ENCODE results near the gene NOL4L.
A peak's percentile ranks its signal among the peaks of the same experiment; 100 is the strongest.

Gene NOL4L

DNA sequence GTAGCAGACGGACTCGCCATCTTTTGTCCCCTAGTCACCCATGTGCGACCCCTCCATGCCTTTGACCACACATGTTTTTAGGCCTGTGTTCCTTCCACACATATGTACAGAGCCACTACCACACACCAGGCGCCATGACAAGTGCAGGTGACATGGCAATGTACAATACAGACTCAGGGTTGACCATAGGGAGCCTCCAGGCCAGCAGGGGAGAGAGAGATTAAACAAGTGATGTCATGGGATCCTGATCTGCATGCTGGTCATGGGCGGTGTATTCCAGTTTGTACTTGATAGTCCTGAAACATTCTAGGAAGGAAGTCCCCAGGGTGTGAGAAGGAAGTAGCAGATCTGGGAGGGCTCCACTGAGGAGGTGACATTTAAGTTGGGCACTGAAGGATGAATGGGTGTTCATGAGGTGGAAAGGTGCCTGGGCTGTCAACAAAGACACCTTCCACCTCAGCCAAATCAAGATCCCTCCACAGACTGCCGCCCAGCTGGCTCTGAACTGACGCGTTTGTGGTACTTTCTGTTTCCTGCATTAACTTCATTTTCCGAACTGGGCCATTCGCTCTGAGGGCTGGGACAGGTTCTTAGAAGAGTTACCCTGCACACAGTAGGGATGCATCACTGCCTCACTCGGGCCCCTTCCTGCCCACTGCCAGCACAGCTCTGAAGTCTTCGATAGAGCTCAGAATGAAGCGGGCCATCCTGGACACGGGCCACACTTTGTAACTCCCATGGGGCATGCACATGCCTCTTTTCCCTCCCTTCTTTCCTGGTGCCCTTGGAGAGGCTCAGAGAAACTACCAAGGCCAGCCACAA lies 94.0 kb downstream of the NOL4L start:
- TF ChIP-seq ZFP3 (CRISPR knock-in tag; IDR thresholded peaks at IDR 0.05) = peak; percentile 40; the same call in 1 of the 2 replicates
- TF ChIP-seq OSR1 (CRISPR knock-in tag; IDR thresholded peaks at IDR 0.05) = no peak
- ATAC-seq = no peak

DNA sequence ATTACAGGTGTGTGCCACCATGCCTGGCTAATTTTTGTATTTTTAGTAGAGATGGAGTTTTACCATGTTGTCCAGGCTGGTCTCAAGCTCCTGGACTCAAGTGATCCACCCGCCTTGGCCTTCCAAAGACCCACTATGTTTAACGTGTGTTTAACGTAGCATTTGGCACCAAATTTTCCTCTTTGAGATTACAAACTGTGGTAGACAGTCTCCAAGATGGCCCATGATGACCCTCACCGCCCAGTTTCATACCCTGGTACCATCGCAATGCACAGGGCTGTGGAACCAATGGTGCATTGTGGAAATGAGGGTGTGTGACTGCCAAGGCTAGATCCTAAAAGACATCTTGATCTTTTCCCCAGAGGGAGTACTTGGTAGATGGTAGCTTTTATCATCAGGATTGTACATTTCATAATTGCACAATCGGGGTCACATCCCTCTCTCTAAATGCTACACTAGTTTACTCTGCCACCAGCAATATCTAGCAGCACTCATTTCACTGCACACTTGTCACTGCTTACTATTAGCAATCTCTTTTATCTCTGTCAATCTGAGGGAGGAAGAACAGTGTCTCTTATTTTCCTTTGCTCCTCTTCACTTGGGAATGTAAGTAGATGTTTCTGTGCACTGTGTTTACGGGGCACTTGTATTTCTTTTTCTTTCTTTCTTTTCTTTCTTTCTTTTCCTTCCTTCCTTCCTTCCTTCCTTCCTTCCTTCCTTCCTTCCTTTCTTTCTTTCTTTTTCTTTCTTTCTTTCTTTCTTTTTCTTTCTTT lies 96.9 kb downstream of the NOL4L start:
- TF ChIP-seq GLIS3 (CRISPR knock-in tag; IDR thresholded peaks at IDR 0.05) = no peak
- no peak for TF ChIP-seq ZNF8 (CRISPR knock-in tag; IDR thresholded peaks at IDR 0.05)
- no peak for TF ChIP-seq RARB (CRISPR knock-in tag; IDR thresholded peaks at IDR 0.05)
- TF ChIP-seq SNAI2 (CRISPR knock-in tag; IDR thresholded peaks at IDR 0.05) = no peak
- TF ChIP-seq PPARA (CRISPR knock-in tag; IDR thresholded peaks at IDR 0.05; ENCODE audit: borderline replicate concordance) = no peak
- TF ChIP-seq, protein P1, sequence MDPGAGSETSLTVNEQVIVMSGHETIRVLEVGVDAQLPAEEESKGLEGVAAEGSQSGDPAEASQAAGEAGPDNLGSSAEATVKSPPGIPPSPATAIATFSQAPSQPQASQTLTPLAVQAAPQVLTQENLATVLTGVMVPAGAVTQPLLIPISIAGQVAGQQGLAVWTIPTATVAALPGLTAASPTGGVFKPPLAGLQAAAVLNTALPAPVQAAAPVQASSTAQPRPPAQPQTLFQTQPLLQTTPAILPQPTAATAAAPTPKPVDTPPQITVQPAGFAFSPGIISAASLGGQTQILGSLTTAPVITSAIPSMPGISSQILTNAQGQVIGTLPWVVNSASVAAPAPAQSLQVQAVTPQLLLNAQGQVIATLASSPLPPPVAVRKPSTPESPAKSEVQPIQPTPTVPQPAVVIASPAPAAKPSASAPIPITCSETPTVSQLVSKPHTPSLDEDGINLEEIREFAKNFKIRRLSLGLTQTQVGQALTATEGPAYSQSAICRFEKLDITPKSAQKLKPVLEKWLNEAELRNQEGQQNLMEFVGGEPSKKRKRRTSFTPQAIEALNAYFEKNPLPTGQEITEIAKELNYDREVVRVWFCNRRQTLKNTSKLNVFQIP (CRISPR knock-in tag; IDR thresholded peaks at IDR 0.05; ENCODE audit: borderline replicate concordance, low read depth) = no peak
- no peak for TF ChIP-seq BACH2 (CRISPR knock-in tag; IDR thresholded peaks at IDR 0.05; ENCODE audit: borderline replicate concordance)
- no peak for TF ChIP-seq CSDC2 (CRISPR knock-in tag; IDR thresholded peaks at IDR 0.05)
- no peak for TF ChIP-seq ARNTL (CRISPR knock-in tag; IDR thresholded peaks at IDR 0.05; ENCODE audit: borderline replicate concordance, low read depth)
- TF ChIP-seq OSR1 (CRISPR knock-in tag; IDR thresholded peaks at IDR 0.05) = no peak
- TF ChIP-seq ISL1 (CRISPR knock-in tag; IDR thresholded peaks at IDR 0.05) = no peak
- TF ChIP-seq ZFP30 (CRISPR knock-in tag; IDR thresholded peaks at IDR 0.05) = no peak
- TF ChIP-seq TOX (CRISPR knock-in tag; IDR thresholded peaks at IDR 0.05; ENCODE audit: borderline replicate concordance) = no peak
- TF ChIP-seq, protein P2, sequence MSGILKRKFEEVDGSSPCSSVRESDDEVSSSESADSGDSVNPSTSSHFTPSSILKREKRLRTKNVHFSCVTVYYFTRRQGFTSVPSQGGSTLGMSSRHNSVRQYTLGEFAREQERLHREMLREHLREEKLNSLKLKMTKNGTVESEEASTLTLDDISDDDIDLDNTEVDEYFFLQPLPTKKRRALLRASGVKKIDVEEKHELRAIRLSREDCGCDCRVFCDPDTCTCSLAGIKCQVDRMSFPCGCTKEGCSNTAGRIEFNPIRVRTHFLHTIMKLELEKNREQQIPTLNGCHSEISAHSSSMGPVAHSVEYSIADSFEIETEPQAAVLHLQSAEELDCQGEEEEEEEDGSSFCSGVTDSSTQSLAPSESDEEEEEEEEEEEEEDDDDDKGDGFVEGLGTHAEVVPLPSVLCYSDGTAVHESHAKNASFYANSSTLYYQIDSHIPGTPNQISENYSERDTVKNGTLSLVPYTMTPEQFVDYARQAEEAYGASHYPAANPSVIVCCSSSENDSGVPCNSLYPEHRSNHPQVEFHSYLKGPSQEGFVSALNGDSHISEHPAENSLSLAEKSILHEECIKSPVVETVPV (CRISPR knock-in tag; IDR thresholded peaks at IDR 0.05) = no peak
- TF ChIP-seq, protein P3, sequence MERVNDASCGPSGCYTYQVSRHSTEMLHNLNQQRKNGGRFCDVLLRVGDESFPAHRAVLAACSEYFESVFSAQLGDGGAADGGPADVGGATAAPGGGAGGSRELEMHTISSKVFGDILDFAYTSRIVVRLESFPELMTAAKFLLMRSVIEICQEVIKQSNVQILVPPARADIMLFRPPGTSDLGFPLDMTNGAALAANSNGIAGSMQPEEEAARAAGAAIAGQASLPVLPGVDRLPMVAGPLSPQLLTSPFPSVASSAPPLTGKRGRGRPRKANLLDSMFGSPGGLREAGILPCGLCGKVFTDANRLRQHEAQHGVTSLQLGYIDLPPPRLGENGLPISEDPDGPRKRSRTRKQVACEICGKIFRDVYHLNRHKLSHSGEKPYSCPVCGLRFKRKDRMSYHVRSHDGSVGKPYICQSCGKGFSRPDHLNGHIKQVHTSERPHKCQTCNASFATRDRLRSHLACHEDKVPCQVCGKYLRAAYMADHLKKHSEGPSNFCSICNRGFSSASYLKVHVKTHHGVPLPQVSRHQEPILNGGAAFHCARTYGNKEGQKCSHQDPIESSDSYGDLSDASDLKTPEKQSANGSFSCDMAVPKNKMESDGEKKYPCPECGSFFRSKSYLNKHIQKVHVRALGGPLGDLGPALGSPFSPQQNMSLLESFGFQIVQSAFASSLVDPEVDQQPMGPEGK (CRISPR knock-in tag; IDR thresholded peaks at IDR 0.05; ENCODE audit: borderline replicate concordance) = no peak
- no peak for TF ChIP-seq ZFP3 (CRISPR knock-in tag; IDR thresholded peaks at IDR 0.05)
- TF ChIP-seq ESRRG (CRISPR knock-in tag; IDR thresholded peaks at IDR 0.05) = no peak
- TF ChIP-seq, protein P4, sequence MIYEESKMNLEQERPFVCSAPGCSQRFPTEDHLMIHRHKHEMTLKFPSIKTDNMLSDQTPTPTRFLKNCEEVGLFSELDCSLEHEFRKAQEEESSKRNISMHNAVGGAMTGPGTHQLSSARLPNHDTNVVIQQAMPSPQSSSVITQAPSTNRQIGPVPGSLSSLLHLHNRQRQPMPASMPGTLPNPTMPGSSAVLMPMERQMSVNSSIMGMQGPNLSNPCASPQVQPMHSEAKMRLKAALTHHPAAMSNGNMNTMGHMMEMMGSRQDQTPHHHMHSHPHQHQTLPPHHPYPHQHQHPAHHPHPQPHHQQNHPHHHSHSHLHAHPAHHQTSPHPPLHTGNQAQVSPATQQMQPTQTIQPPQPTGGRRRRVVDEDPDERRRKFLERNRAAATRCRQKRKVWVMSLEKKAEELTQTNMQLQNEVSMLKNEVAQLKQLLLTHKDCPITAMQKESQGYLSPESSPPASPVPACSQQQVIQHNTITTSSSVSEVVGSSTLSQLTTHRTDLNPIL (CRISPR knock-in tag; IDR thresholded peaks at IDR 0.05; ENCODE audit: low read depth) = no peak
- TF ChIP-seq, protein P5, sequence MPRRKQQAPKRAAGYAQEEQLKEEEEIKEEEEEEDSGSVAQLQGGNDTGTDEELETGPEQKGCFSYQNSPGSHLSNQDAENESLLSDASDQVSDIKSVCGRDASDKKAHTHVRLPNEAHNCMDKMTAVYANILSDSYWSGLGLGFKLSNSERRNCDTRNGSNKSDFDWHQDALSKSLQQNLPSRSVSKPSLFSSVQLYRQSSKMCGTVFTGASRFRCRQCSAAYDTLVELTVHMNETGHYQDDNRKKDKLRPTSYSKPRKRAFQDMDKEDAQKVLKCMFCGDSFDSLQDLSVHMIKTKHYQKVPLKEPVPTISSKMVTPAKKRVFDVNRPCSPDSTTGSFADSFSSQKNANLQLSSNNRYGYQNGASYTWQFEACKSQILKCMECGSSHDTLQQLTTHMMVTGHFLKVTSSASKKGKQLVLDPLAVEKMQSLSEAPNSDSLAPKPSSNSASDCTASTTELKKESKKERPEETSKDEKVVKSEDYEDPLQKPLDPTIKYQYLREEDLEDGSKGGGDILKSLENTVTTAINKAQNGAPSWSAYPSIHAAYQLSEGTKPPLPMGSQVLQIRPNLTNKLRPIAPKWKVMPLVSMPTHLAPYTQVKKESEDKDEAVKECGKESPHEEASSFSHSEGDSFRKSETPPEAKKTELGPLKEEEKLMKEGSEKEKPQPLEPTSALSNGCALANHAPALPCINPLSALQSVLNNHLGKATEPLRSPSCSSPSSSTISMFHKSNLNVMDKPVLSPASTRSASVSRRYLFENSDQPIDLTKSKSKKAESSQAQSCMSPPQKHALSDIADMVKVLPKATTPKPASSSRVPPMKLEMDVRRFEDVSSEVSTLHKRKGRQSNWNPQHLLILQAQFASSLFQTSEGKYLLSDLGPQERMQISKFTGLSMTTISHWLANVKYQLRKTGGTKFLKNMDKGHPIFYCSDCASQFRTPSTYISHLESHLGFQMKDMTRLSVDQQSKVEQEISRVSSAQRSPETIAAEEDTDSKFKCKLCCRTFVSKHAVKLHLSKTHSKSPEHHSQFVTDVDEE (CRISPR knock-in tag; IDR thresholded peaks at IDR 0.05) = no peak
- TF ChIP-seq TCF4 (CRISPR knock-in tag; IDR thresholded peaks at IDR 0.05; ENCODE audit: borderline replicate concordance) = no peak
- ATAC-seq = no peak

Measured in SK-N-SH treated with all-trans-retinoic acid at 6 μM for 48 hours (cell line).